Measurements from ENCODE around the gene GABRP. TPM values are rescaled to one million over a fixed set of nuclear protein-coding genes. Genes with fewer than 3 reads are reported as not detected.

The GABRP gene
- total RNA-seq, 1 experiment from 2014 or later, result not detected

DNA sequence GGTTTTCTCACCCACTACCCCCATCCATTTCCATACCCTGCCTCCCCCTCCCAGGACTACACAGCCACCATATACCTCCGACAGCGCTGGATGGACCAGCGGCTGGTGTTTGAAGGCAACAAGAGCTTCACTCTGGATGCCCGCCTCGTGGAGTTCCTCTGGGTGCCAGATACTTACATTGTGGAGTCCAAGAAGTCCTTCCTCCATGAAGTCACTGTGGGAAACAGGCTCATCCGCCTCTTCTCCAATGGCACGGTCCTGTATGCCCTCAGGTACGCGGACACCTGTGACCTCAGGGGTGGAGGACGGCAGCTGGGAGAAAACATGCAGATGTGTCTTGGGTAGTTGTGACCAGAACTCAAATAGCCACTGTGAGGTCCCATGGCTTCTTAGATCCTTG lies 11.6 kb downstream of the GABRP start:
- no peak for DNase-seq (ENCODE audit: unreplicated experiment)
- POLR2A ChIA-PET, result interaction anchor here (1.1 kb wide), 1 partner anchor 11 kb away, joined by 4 read pairs; no protein-coding TSS in a partner anchor
- no peaks in the 10 kb centered on the region for H3K36me3 Mint-ChIP-seq (ENCODE audit: insufficient read depth, unreplicated experiment)
- no peak overlapping the region for H3K27ac Mint-ChIP-seq (ENCODE audit: low read depth, unreplicated experiment)
- no TSS peak for BruUV-seq (replicated peaks)
- intact Hi-C loops (cut with micrococcal nuclease), result no loop called here
- H3K4me1 Mint-ChIP-seq (ENCODE audit: insufficient read depth, unreplicated experiment), result no peaks in the 10 kb centered on the region
- H3K4me3 Mint-ChIP-seq (ENCODE audit: unreplicated experiment), result no peak overlapping the region
- CTCF ChIA-PET, result interaction anchor here (0.9 to 16.3 kb wide), 4 partner anchors 15 to 158 kb away, joined by 3 to 992 read pairs (median 102); no protein-coding TSS in a partner anchor
- H3K9me3 Mint-ChIP-seq (ENCODE audit: unreplicated experiment), result no peaks in the 10 kb centered on the region
- TF ChIP-seq, protein P1, sequence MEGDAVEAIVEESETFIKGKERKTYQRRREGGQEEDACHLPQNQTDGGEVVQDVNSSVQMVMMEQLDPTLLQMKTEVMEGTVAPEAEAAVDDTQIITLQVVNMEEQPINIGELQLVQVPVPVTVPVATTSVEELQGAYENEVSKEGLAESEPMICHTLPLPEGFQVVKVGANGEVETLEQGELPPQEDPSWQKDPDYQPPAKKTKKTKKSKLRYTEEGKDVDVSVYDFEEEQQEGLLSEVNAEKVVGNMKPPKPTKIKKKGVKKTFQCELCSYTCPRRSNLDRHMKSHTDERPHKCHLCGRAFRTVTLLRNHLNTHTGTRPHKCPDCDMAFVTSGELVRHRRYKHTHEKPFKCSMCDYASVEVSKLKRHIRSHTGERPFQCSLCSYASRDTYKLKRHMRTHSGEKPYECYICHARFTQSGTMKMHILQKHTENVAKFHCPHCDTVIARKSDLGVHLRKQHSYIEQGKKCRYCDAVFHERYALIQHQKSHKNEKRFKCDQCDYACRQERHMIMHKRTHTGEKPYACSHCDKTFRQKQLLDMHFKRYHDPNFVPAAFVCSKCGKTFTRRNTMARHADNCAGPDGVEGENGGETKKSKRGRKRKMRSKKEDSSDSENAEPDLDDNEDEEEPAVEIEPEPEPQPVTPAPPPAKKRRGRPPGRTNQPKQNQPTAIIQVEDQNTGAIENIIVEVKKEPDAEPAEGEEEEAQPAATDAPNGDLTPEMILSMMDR (IDR thresholded peaks at IDR 0.05; ENCODE audit: unreplicated experiment), result no peak
- H3K27me3 Mint-ChIP-seq (ENCODE audit: insufficient read depth, unreplicated experiment), result no peaks in the 10 kb centered on the region

DNA sequence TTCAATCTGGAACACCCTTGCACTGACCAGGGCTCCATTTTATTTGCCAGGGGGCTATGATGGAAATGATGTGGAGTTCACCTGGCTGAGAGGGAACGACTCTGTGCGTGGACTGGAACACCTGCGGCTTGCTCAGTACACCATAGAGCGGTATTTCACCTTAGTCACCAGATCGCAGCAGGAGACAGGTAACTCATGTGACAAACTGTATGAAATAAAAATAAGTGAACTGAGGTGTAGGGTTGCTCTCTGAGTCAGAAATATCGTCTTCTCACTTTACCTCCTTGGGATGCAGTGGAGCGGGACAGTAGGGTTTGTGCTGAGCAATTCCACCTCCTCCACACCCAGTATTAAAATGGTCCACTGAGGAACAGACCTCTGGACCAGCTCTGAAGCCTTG lies 22.1 kb downstream of the GABRP start:
- CTCF ChIA-PET, result interaction anchor here (1.0 to 4.5 kb wide), 4 partner anchors 14 to 537 kb away, joined by 3 to 37 read pairs (median 12); no protein-coding TSS in a partner anchor
- Mint-ChIP-seq H3K4me3 (ENCODE audit: unreplicated experiment) (no peak overlapping the region), H3K36me3 (ENCODE audit: insufficient read depth, unreplicated experiment) (peaks cover 12% of the 10 kb centered on the region), H3K27ac (ENCODE audit: low read depth, unreplicated experiment) (no peak overlapping the region), H3K27me3 (ENCODE audit: insufficient read depth, unreplicated experiment) (no peaks in the 10 kb centered on the region), H3K4me1 (ENCODE audit: insufficient read depth, unreplicated experiment) (no peaks in the 10 kb centered on the region), H3K9me3 (ENCODE audit: unreplicated experiment) (no peaks in the 10 kb centered on the region)
- TF ChIP-seq, protein P1 (IDR thresholded peaks at IDR 0.05; ENCODE audit: unreplicated experiment), result no peak
- DNase-seq (ENCODE audit: unreplicated experiment), result no peak
- no TSS peak for BruUV-seq (replicated peaks)
- POLR2A ChIA-PET, result no interaction called here
- intact Hi-C loops (cut with micrococcal nuclease), result no loop called here

DNA sequence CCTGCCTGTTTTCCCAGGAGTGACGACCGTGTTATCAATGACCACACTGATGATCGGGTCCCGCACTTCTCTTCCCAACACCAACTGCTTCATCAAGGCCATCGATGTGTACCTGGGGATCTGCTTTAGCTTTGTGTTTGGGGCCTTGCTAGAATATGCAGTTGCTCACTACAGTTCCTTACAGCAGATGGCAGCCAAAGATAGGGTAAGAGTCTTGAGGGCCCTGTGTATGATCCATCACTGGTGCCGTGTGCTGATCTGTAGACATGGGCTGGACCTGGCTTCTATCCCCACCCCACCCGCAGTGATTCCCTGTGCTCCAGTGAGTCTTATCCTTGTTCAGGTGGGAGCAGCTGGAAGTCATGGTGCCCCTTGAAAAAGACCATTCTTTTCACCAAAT lies 26.0 kb downstream of the GABRP start:
- H3K4me3 Mint-ChIP-seq (ENCODE audit: unreplicated experiment), result no peak overlapping the region
- H3K27me3 Mint-ChIP-seq (ENCODE audit: insufficient read depth, unreplicated experiment), result no peaks in the 10 kb centered on the region
- intact Hi-C loops (cut with micrococcal nuclease), result loop anchor here (1.0 to 2.0 kb wide), 8 partner anchors 53 to 533 kb away; partner anchors contain the start of gene RANBP17
- H3K4me1 Mint-ChIP-seq (ENCODE audit: insufficient read depth, unreplicated experiment), result no peaks in the 10 kb centered on the region
- ChIA-PET POLR2A (interaction anchor here (0.6 to 0.7 kb wide), 3 partner anchors 54 to 637 kb away, joined by 3 read pairs; no protein-coding TSS in a partner anchor), CTCF (interaction anchor here (0.5 to 6.9 kb wide), 52 partner anchors 9 to 1417 kb away, joined by 3 to 50 read pairs (median 4); no protein-coding TSS in a partner anchor)
- H3K27ac Mint-ChIP-seq (ENCODE audit: low read depth, unreplicated experiment), result no peak overlapping the region
- DNase-seq (ENCODE audit: unreplicated experiment), result peak; percentile 75
- no peaks in the 10 kb centered on the region for H3K9me3 Mint-ChIP-seq (ENCODE audit: unreplicated experiment)
- BruUV-seq (replicated peaks), result no TSS peak
- TF ChIP-seq, protein P1 (IDR thresholded peaks at IDR 0.05; ENCODE audit: unreplicated experiment), result peak; percentile 87
- H3K36me3 Mint-ChIP-seq (ENCODE audit: insufficient read depth, unreplicated experiment), result peaks cover 6% of the 10 kb centered on the region

DNA sequence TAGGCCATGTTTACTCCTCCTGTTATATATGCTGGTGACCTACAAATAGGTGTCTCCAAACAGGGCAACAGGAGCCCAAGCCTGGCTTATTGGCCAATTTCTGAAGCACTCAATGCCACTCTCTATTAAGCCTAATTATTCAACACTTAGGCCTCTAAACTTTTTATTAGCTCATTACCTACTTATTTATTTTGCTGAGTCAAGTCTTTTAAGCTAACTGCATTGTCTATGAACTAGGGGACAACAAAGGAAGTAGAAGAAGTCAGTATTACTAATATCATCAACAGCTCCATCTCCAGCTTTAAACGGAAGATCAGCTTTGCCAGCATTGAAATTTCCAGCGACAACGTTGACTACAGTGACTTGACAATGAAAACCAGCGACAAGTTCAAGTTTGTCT lies 28.2 kb downstream of the GABRP start:
- BruUV-seq (replicated peaks), result no TSS peak
- Mint-ChIP-seq H3K27ac (ENCODE audit: low read depth, unreplicated experiment) (no peak overlapping the region), H3K36me3 (ENCODE audit: insufficient read depth, unreplicated experiment) (peaks cover 6% of the 10 kb centered on the region), H3K4me3 (ENCODE audit: unreplicated experiment) (no peak overlapping the region), H3K27me3 (ENCODE audit: insufficient read depth, unreplicated experiment) (no peaks in the 10 kb centered on the region), H3K4me1 (ENCODE audit: insufficient read depth, unreplicated experiment) (no peaks in the 10 kb centered on the region), H3K9me3 (ENCODE audit: unreplicated experiment) (no peaks in the 10 kb centered on the region)
- POLR2A ChIA-PET, result no interaction called here
- intact Hi-C loops (cut with micrococcal nuclease), result no loop called here
- TF ChIP-seq, protein P1 (IDR thresholded peaks at IDR 0.05; ENCODE audit: unreplicated experiment), result no peak
- DNase-seq (ENCODE audit: unreplicated experiment), result no peak
- CTCF ChIA-PET, result interaction anchor here (0.6 to 6.9 kb wide), 5 partner anchors 24 to 531 kb away, joined by 3 to 50 read pairs (median 3); no protein-coding TSS in a partner anchor

Measured in MCF 10A (cell line).